ENCODE results near the gene MAPK13.

- TF ChIP-seq TEAD1 (CRISPR knock-in tag; IDR thresholded peaks at IDR 0.05): no peak
- TF ChIP-seq, protein P1, sequence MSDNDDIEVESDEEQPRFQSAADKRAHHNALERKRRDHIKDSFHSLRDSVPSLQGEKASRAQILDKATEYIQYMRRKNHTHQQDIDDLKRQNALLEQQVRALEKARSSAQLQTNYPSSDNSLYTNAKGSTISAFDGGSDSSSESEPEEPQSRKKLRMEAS (CRISPR knock-in tag; IDR thresholded peaks at IDR 0.05): no peak
- TF ChIP-seq, protein P2, sequence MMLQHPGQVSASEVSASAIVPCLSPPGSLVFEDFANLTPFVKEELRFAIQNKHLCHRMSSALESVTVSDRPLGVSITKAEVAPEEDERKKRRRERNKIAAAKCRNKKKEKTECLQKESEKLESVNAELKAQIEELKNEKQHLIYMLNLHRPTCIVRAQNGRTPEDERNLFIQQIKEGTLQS (CRISPR knock-in tag; conservative IDR thresholded peaks at IDR 0.05): no peak
- no peak for TF ChIP-seq E2F1 (CRISPR knock-in tag; IDR thresholded peaks at IDR 0.05)
- TF ChIP-seq TCF7 (CRISPR knock-in tag; IDR thresholded peaks at IDR 0.05; ENCODE audit: low read depth): no peak
These were observed 21.2 kb upstream of the MAPK13 start for GRCh38 chr6:36109092-36109491.

Data from WTC11 (cell line).